Body of pancreas (tissue), 4 donors: ENCODE results near the gene OR51V1.

Experiments used
- POLR2A ChIP-seq, 3 donors: fragments of 450-650 bp; IDR thresholded peaks; one replicate each; pipeline ENCODE4 v1.6.1; 2016; ENCODE audit warnings: antibody characterized with exemption in 3 of 3, mild to moderate bottlenecking in 2 of 3
- TF ChIP-seq, protein P1 (sequence below), 7 experiments: fragments of 450-650 bp in 4 of 7; fragments of 200-600 bp in 3 of 7; sonication (generic) in 3 of 7; IDR thresholded peaks; one replicate each; pipeline ENCODE4 v1.5.1; 2016 to 2019; ENCODE audit warnings: antibody characterized with exemption in 7 of 7

GRCh38 chr11:5188201-5188600, 12.3 kb downstream of the OR51V1 start:
- TF ChIP-seq, protein P1, sequence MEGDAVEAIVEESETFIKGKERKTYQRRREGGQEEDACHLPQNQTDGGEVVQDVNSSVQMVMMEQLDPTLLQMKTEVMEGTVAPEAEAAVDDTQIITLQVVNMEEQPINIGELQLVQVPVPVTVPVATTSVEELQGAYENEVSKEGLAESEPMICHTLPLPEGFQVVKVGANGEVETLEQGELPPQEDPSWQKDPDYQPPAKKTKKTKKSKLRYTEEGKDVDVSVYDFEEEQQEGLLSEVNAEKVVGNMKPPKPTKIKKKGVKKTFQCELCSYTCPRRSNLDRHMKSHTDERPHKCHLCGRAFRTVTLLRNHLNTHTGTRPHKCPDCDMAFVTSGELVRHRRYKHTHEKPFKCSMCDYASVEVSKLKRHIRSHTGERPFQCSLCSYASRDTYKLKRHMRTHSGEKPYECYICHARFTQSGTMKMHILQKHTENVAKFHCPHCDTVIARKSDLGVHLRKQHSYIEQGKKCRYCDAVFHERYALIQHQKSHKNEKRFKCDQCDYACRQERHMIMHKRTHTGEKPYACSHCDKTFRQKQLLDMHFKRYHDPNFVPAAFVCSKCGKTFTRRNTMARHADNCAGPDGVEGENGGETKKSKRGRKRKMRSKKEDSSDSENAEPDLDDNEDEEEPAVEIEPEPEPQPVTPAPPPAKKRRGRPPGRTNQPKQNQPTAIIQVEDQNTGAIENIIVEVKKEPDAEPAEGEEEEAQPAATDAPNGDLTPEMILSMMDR (IDR thresholded peaks at IDR 0.05), result no peak
- no peak for TF ChIP-seq POLR2A (IDR thresholded peaks at IDR 0.05)
